PC-9 (cell line): ENCODE data around the gene XAB2.

Experiments
- CTCF ChIP-seq: fragments of 200-600 bp; sonication (generic); conservative IDR thresholded peaks from 2 replicates; pipeline ENCODE4 v1.6.1; 2017; ENCODE audit warnings: mixed run types, antibody characterized with exemption, mild to moderate bottlenecking, moderate library complexity
- EZH2 ChIP-seq: fragments of 200-600 bp; sonication (generic); IDR thresholded peaks from 2 replicates; pipeline ENCODE4 v1.8.0; 2017; ENCODE audit warnings: antibody characterized with exemption, low read depth

GRCh38 chr19:7606289-7606688, 23.1 kb downstream of the XAB2 start:
- TF ChIP-seq EZH2 (no peak), CTCF (no peak)
